ENCODE results near the gene VIPR2.
"Not testable (repeated sequence)": the region's sequence is repeated elsewhere in the genome, so short reads cannot be mapped to it uniquely, and the experiment has no call there.

The VIPR2 gene

DNA sequence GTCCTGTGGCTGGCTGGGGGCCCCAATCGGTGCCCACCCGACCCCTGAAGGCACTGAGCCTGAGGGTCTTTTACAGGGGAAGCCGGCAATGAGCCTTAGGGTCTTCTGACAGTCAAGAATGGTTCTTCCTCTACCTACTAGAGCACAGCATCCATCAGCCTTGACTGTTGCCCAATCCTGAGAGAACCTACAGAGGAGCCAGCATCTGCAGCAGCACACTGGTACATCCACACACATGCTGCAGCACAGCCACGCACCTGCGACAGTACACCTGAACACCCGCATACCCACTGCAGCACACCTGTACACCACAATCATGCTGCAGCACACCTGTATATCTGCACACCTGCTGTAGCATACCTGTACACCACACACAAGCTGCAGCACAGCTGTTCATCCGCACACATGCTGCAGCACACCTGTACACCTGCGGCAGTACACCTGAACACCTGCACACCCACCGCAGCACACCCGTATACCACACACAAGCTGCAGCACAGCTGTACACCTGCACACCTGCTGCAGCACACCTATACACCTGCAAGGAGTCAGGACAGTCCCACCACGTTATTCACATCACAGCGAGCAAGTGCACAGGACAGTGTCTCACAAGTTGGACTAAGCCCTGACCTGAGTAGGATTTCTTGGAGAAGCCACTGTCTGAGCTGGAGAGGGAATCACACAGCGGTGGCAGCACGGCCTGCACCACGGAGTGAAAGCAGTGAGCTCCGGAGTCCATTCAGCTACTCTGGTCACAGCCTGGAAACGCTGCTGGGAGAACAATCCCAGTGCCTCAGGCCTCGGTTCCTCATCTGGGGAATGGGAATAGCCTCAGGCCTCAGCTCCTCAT, 56.4 kb downstream of the VIPR2 start:
- no peak for FAIRE-seq

GRCh38 chr7:159086301-159086925, 58.3 kb downstream of the VIPR2 start:
- FAIRE-seq, result no peak

GRCh38 chr7:159084069-159084801, 60.4 kb downstream of the VIPR2 start:
- no peak for FAIRE-seq

DNA sequence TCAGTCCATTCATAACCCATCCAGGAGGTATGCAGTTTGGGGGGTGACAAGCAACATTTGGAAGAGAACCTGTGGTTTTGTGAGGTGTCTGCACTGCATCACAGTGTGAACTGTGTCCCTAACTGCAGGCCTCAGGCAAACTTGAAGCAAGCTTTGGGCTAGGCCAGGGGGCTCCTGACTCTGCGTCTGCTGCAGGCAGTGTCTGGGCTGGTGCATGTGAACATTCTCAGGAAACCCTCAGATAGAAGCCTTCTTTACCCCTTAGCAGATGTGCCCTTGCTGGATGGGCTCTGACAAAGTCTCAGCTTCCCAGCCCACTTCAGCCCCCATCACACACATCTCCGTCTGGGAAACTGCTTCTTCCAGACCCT, 61.0 kb downstream of the VIPR2 start:
- FAIRE-seq, result no peak

DNA sequence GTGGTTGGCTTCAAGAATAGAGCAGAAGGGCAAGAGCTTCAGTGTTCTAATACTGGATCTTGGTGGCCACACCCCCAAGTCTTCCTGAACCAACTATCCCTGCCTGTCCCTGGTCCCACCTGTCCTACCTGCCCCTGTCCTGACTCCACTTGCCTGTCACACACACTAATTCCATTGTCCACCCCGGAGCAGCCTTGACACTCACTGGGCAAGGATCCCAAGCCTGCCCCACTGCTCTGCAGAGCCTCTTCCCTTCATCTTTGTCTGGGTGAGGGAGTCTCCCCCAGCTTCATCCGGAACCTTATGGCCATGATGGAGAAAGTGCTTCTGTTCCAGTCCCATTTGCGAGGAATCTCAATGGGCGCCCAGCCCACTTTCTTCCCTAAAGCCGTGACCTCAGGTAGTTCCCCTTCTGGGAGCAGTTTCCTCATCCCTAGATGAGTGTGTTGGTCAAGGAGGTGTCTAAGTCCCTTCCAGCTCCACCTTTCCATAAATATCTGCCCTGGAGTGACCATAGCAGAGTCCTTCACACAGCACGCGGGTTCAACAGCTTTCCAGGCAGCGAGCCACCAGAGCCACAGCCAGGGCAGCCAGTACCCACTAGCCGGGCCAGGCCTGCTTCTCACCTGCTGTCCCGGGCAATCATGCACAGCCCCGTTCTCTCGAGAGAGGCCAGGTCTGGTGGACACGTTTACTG, 61.5 kb downstream of the VIPR2 start:
- no peak for FAIRE-seq

- not testable (repeated sequence) for FAIRE-seq
These were observed 62.6 kb downstream of the VIPR2 start for GRCh38 chr7:159082075-159082474.

DNA sequence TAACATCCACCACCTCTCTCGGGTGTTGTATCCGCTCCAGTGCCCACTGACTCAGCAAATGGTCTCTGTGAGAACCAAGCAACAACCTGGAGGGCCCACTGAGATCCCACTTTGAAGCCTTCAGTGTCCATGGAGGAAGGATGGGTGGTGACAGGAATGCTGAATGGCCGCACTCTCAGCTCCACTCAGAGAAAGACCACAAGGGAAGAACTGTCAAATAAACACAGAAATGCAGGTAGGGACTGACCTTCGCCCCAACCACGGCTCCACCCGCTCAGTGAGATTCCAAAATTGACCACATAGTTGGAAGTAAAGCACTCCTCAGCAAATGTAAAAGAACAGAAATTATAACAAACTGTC, 65.8 kb downstream of the VIPR2 start:
- FAIRE-seq, result no peak

- no peak for FAIRE-seq
These were observed 66.3 kb downstream of the VIPR2 start for GRCh38 chr7:159078193-159078910.

GRCh38 chr7:159076333-159076732, 68.3 kb downstream of the VIPR2 start:
- no peak for FAIRE-seq

- FAIRE-seq, result no peak
These were observed 69.0 kb downstream of the VIPR2 start for GRCh38 chr7:159075563-159076238.

DNA sequence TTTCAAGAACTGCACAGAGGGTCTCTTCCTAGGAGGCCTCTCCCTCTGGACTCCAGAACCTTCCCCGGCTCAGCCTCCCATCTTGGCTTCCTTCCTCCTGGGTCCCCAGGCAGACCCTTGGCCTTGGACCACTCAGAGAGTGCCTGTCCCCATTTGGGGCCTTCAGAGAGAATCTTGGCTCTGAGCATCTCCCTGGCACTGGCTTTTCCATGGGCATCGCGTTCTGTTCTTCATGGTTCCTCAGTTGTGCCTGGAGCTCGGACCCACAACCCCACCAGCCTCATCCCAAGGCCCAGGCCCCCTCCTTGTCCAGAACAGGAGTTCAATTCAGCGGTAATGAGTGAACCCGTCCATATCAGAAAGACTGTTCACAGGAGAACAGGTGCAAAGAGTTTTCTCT, 73.4 kb downstream of the VIPR2 start:
- FAIRE-seq, result no peak

GRCh38 chr7:159070431-159071148, 74.1 kb downstream of the VIPR2 start:
- no peak for FAIRE-seq

DNA sequence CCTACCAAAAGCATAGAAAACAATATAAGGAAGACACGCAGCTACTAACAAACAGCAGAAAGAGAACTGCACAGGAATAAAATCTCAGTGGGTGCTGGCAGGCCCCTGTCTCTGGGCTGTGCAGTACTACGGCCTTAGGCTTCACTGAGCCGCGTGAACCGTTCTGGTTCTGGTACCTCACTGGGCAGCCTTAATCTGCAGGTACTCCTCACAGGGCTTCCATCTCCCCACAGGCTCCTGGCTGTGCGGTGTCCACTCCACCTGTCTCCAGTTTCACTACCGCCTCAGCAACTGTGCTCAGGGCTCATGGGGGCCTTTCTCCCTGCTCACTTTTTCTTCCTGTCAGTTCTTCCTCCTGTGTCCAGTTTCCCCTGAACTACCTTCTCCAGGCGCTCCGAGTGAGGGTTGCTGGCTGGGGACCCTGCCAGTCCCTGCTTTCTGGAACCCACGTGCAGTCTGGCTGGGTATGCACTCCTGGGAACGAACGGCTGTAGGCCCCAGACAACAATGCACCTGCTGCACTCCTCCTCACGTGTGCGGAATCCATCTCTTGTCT, 75.7 kb downstream of the VIPR2 start:
- FAIRE-seq, result no peak

- no peak for FAIRE-seq
These were observed 76.2 kb downstream of the VIPR2 start for GRCh38 chr7:159068488-159068811.

DNA sequence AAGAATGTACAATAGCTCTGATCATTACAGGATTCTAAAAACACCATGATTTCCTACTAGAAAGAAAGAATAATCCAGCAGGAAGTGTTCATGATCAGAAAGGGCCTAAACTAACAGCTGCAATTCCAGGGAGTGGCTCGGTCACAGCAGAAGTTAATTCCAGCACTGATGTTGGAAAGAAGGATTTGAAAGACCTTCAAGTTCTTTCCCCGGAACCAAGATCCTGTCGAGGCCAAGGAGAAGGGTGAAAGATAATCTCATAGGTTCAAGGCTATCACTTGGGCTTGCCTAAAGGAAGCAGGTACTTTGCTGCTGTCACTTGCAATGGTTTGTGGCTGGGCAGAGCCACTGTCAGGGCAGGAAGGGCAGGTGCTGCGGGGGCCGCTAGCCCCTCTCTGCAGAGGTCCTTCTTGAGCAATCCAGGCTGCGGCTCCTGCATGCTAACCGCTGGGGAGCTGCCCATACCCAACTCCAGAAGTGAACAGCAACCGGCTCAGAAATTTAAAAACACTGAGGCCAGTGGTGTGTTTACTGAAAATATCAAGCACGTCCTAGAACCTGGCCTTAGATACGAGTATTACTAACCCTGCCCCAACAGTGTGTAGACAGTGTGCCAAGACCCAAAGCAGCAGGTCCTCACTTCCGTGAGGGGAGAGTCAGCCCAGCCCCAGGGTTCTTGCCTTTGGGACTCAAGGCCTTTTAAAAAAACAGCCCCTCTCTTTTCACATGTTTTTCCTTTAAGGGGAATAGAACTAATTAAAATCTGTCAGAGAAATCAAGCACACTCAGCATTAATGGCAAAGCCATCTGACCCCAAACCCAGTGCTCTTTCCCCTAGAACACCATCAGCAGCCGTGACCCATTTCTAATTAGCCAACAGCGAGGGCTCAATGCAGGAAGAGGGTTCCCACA, 76.8 kb downstream of the VIPR2 start:
- no peak for FAIRE-seq

DNA sequence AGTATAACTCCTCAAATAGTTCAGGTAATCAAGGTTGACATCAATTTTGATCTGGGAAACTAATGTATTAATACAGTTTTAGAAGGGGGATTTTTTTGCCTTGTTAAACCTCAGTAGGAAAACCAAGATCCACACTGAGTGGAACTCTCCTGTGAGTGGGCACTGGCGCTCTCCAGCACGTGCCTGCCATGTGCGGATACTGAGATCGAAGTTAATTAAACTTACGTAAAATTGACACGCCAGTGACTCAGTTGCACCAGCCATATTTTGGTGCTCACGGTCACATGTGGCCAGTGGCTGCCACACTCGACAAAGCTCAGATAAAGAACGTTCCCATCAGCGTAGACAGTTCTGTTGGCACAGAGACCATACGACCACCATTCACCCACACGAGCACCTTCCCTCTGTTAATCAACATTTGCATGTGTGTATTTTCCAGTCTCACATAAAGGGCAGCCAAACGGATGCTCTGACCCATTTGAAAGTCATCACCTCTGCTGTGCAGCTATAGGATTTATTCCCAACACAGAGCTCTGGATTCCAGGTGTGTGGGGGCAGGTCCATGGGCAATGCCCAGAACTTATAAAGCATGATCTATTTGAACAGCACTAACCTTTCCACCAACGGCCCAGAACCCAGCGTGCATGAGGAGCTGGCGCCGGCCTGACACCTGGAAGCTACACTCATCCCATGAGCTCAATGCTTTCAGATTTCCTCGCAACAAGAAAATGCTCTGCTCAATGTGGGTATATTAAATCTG, 77.7 kb downstream of the VIPR2 start:
- no peak for FAIRE-seq

GRCh38 chr7:159065852-159066480, 78.7 kb downstream of the VIPR2 start:
- FAIRE-seq, result no peak

GRCh38 chr7:159064816-159065510, 79.7 kb downstream of the VIPR2 start:
- no peak for FAIRE-seq

Measured in endometrium (tissue), 2 donors.